GM23338 (cell line): ENCODE measurements around the gene CD164. TPM values are rescaled to one million over a fixed set of nuclear protein-coding genes. Genes with fewer than 3 reads are reported as not detected.

ENCODE experiments used
- ATAC-seq: fragments of 200-7000 bp; cut with Tn5 transposase; 3 replicates; pipeline ENCODE4 v1.9.1; 2020
- DNase-seq: peaks from one replicate; pipeline ENCODE4 v3.0.0-alpha.2; 2015; ENCODE audit warnings: low spot score
- H2AFZ ChIP-seq: fragments of 200-600 bp; sonication (generic); 2 replicates; pipeline ENCODE4 v1.8.0; 2016; ENCODE audit warnings: antibody characterized with exemption, mild to moderate bottlenecking, moderate library complexity
- H3F3A ChIP-seq: fragments of 200-600 bp; sonication (generic); replicated peaks from 2 replicates; pipeline ENCODE4 v1.8.0; 2017; ENCODE audit warnings: antibody characterized with exemption, mixed run types, low read depth
- H3K27ac ChIP-seq: fragments of 200-600 bp; sonication (generic); 2 replicates; pipeline ENCODE4 v1.6.1; 2016; ENCODE audit warnings: low read depth
- H3K27me3 ChIP-seq: fragments of 200-600 bp; sonication (generic); 2 replicates; pipeline ENCODE4 v1.8.0; 2016; ENCODE audit warnings: mild to moderate bottlenecking, mixed run types, moderate library complexity; ENCODE audit not compliant: insufficient read depth
- H3K36me3 ChIP-seq: fragments of 200-600 bp; sonication (generic); 2 replicates; pipeline ENCODE4 v1.8.0; 2016; ENCODE audit warnings: mild to moderate bottlenecking; ENCODE audit not compliant: insufficient read depth
- H3K4me1 ChIP-seq: fragments of 200-600 bp; sonication (generic); 2 replicates; pipeline ENCODE4 v1.8.0; 2016; ENCODE audit warnings: mild to moderate bottlenecking, moderate library complexity; ENCODE audit not compliant: insufficient read depth
- H3K4me2 ChIP-seq: fragments of 200-600 bp; sonication (generic); 2 replicates; pipeline ENCODE4 v1.7.1; 2017; ENCODE audit warnings: mixed run types
- H3K4me3 ChIP-seq: fragments of 200-600 bp; sonication (generic); 2 replicates; pipeline ENCODE4 v1.6.1; 2016; ENCODE audit warnings: mixed run types
- H3K79me2 ChIP-seq: fragments of 200-600 bp; sonication (generic); replicated peaks from 2 replicates; pipeline ENCODE4 v1.8.0; 2017; ENCODE audit warnings: mild to moderate bottlenecking; ENCODE audit not compliant: insufficient read depth
- H3K9me2 ChIP-seq: fragments of 200-600 bp; sonication (generic); 2 replicates; pipeline ENCODE4 v1.8.0; 2017; ENCODE audit not compliant: insufficient read depth
- H4K20me1 ChIP-seq: fragments of 200-600 bp; sonication (generic); replicated peaks from 2 replicates; pipeline ENCODE4 v1.8.0; 2017; ENCODE audit warnings: mild to moderate bottlenecking; ENCODE audit not compliant: insufficient read depth
- H3K27ac Mint-ChIP-seq: 2 replicates; pipeline ENCODE4 v1.8.0; 2020; ENCODE audit warnings: inconsistent platforms, mild to moderate bottlenecking, moderate library complexity, mixed read lengths
- H3K27me3 Mint-ChIP-seq: 3 replicates; pipeline ENCODE4 v1.8.0; 2022; ENCODE audit warnings: low read depth, mild to moderate bottlenecking, moderate library complexity, mixed read lengths, inconsistent platforms; ENCODE audit not compliant: insufficient read depth, poor library complexity
- H3K36me3 Mint-ChIP-seq: 3 replicates; pipeline ENCODE4 v1.8.0; 2021; ENCODE audit warnings: low read depth, mild to moderate bottlenecking, inconsistent platforms, moderate library complexity, mixed read lengths
- H3K4me1 Mint-ChIP-seq: 3 replicates; pipeline ENCODE4 v1.8.0; 2020; ENCODE audit warnings: mild to moderate bottlenecking, inconsistent platforms, mixed read lengths
- H3K4me3 Mint-ChIP-seq: 3 replicates; pipeline ENCODE4 v1.8.0; 2021; ENCODE audit warnings: moderate library complexity, mild to moderate bottlenecking, inconsistent platforms, mixed read lengths
- H3K9me3 Mint-ChIP-seq: 3 replicates; pipeline ENCODE4 v1.8.0; 2020; ENCODE audit warnings: moderate library complexity, mild to moderate bottlenecking, inconsistent platforms, mixed read lengths
- CREB1 ChIP-seq: fragments of 250-450 bp; sonication (Bioruptor Pico); IDR thresholded peaks from 2 replicates; pipeline ENCODE4 v1.5.0; 2020; ENCODE audit warnings: low read depth, mild to moderate bottlenecking, moderate library complexity
- CTCF ChIP-seq, 2 experiments: fragments of 200-600 bp in 1 of 2; sonication (generic) in 1 of 2; conservative IDR thresholded peaks; 2 replicates each; pipeline versions ENCODE4 v1.5.1 to v1.6.1; 2016 to 2017; ENCODE audit warnings: antibody characterized with exemption in 2 of 2, low read depth in 2 of 2, mild to moderate bottlenecking in 2 of 2, moderate library complexity in 1 of 2
- ETS1 ChIP-seq: IDR thresholded peaks from 2 replicates; pipeline ENCODE4 v1.6.1; 2016; ENCODE audit warnings: antibody characterized with exemption
- EZH2 ChIP-seq: fragments of 200-600 bp; sonication (generic); IDR thresholded peaks from one replicate; pipeline ENCODE4 v1.8.0; 2017; ENCODE audit warnings: antibody characterized with exemption, mild to moderate bottlenecking, low read depth; ENCODE audit not compliant: unreplicated experiment
- EZH2phosphoT487 ChIP-seq: fragments of 200-600 bp; sonication (generic); IDR thresholded peaks from one replicate; pipeline ENCODE4 v1.8.1; 2018; ENCODE audit warnings: antibody characterized with exemption; ENCODE audit not compliant: unreplicated experiment
- JUNB ChIP-seq: IDR thresholded peaks from one replicate; pipeline ENCODE4 v1.6.1; 2016; ENCODE audit warnings: antibody characterized with exemption; ENCODE audit not compliant: unreplicated experiment
- NANOG ChIP-seq: IDR thresholded peaks from 2 replicates; pipeline ENCODE4 v1.6.1; 2016; ENCODE audit warnings: antibody characterized with exemption, borderline replicate concordance
- POLR2AphosphoS5 ChIP-seq: IDR thresholded peaks from 2 replicates; pipeline ENCODE4 v1.6.1; 2016; ENCODE audit warnings: antibody characterized with exemption, low read depth
- REST ChIP-seq: IDR thresholded peaks from one replicate; pipeline ENCODE4 v1.6.1; 2018; ENCODE audit warnings: antibody characterized with exemption; ENCODE audit not compliant: unreplicated experiment
- STAT1 ChIP-seq: IDR thresholded peaks from one replicate; pipeline ENCODE4 v1.6.1; 2016; ENCODE audit warnings: antibody characterized with exemption; ENCODE audit not compliant: unreplicated experiment
- ZNF114 ChIP-seq: fragments of 250-450 bp; sonication (Bioruptor Pico); IDR thresholded peaks from 2 replicates; pipeline ENCODE4 v1.5.0; 2020; ENCODE audit warnings: mild to moderate bottlenecking, moderate library complexity
- ZNF331 ChIP-seq: fragments of 250-450 bp; sonication (Bioruptor Pico); IDR thresholded peaks from 2 replicates; pipeline ENCODE4 v1.5.0; 2020; ENCODE audit warnings: low read depth, mild to moderate bottlenecking, moderate library complexity
- ZNF462 ChIP-seq: fragments of 250-450 bp; sonication (Bioruptor Pico); IDR thresholded peaks from 2 replicates; pipeline ENCODE4 v1.5.0; 2020; ENCODE audit warnings: mild to moderate bottlenecking, moderate library complexity
- polyA plus RNA-seq: library from polyadenylated mRNA; unstranded; fragments of >200 nt; fragmentation: Nextera tagmentation; extraction: Ambion mirVana; gene quantifications from 2 replicates; pipeline ENCODE4 v1.2.1, GENCODE V29; 2016
- total RNA-seq: library from RNA; depleted of rRNA; stranded (reverse); fragments of >200 nt; shearing (Covaris generic); gene quantifications from 2 replicates; pipeline ENCODE4 v1.2.3, GENCODE V29; 2014

CD164 gene
- total and polyA plus RNA-seq, 2 experiments from 2014 or later = 81.0 to 83.8 TPM

GRCh38 chr6:109374326-109374892, 7.9 kb downstream of the CD164 start:
- H3K4me3 Mint-ChIP-seq = no peak overlapping the region
- no peak overlapping the region for H3K27ac Mint-ChIP-seq
- H3K4me1 Mint-ChIP-seq = peaks cover 6% of the 10 kb centered on the region; the same call in 2 of the 3 replicates
- DNase-seq = no peak
- ATAC-seq = no peak
- no peak overlapping the region for H2AFZ ChIP-seq
- H3K27me3 Mint-ChIP-seq = peaks cover 3% of the 10 kb centered on the region
- no peak overlapping the region for H3K4me2 ChIP-seq
- TF ChIP-seq NANOG = no peak
- TF ChIP-seq STAT1 = no peak
- TF ChIP-seq REST = no peak
- TF ChIP-seq ZNF462 (CRISPR knock-in tag) = no peak
- TF ChIP-seq EZH2phosphoT487 = no peak
- no peak for TF ChIP-seq POLR2AphosphoS5
- no peak for TF ChIP-seq CTCF (conservative IDR thresholded peaks at IDR 0.05; ENCODE audit: low read depth in 2 of 2)
- TF ChIP-seq ETS1 = no peak
- TF ChIP-seq CREB1 (CRISPR knock-in tag) = no peak
- no peak for TF ChIP-seq ZNF331
- TF ChIP-seq JUNB = no peak
- TF ChIP-seq ZNF114 (CRISPR knock-in tag) = no peak
- TF ChIP-seq EZH2 = no peak
- peaks cover 73% of the 10 kb centered on the region for H3K36me3 Mint-ChIP-seq
- H3K4me3 ChIP-seq = no peak overlapping the region
- no peaks in the 10 kb centered on the region for H3K27me3 ChIP-seq
- H3K27ac ChIP-seq = no peak overlapping the region
- H3K79me2 ChIP-seq = peaks cover 45% of the 10 kb centered on the region
- peaks cover 31% of the 10 kb centered on the region for H4K20me1 ChIP-seq
- H3F3A ChIP-seq = no peaks in the 10 kb centered on the region
- no peaks in the 10 kb centered on the region for H3K9me3 Mint-ChIP-seq
- no peaks in the 10 kb centered on the region for H3K4me1 ChIP-seq
- peaks cover 47% of the 10 kb centered on the region for H3K36me3 ChIP-seq
- H3K9me2 ChIP-seq = no peaks in the 10 kb centered on the region
